ENCODE results near the gene THAP9. TPM values are rescaled to one million over a fixed set of nuclear protein-coding genes. Genes with fewer than 3 reads are reported as not detected.
"Not testable (repeated sequence)": the region's sequence is repeated elsewhere in the genome, so short reads cannot be mapped to it uniquely, and the experiment has no call there.

Gene THAP9
- total RNA-seq, 2 experiments from 2014 or later: 10.5 to 16.4 TPM

GRCh38 chr4:82861529-82861928, 39.0 kb upstream of the THAP9 start:
- H3K9me3 ChIP-seq (ENCODE audit: low read length): no peaks in the 10 kb centered on the region
- ChIA-PET CTCF (ENCODE audit: unreplicated experiment) (no interaction called here), POLR2A (interaction anchor here (0.7 to 1.1 kb wide), 5 partner anchors 11 to 480 kb away, joined by 3 to 6 read pairs (median 3); no protein-coding TSS in a partner anchor)
- no peaks in the 10 kb centered on the region for H3K79me2 ChIP-seq (ENCODE audit: insufficient read depth, low read depth, low read length)
- peaks cover 80% of the 10 kb centered on the region for H3K36me3 ChIP-seq (ENCODE audit: insufficient read depth, low read length)
- H4K20me1 ChIP-seq (ENCODE audit: insufficient read depth, low read length): no peaks in the 10 kb centered on the region
- no peak for TF ChIP-seq EZH2phosphoT487 (IDR thresholded peaks at IDR 0.05; ENCODE audit: borderline replicate concordance, low read depth, low read length)
- TF ChIP-seq CTCF (conservative IDR thresholded peaks at IDR 0.05; ENCODE audit: low read length): no peak
- DNase-seq (ENCODE audit: low spot score): no peak
- H3K9me2 ChIP-seq (ENCODE audit: insufficient read depth, low read length): no peaks in the 10 kb centered on the region
- H3K4me2 ChIP-seq (ENCODE audit: low read length): no peak overlapping the region
- BruUV-seq (replicated peaks): no TSS peak
- no peaks in the 10 kb centered on the region for H3K4me1 ChIP-seq (ENCODE audit: insufficient read depth, low read length, poor library complexity, severe bottlenecking)
- intact Hi-C loops (cut with micrococcal nuclease; ENCODE audit: unreplicated experiment): no loop called here
- no peak overlapping the region for H2AFZ ChIP-seq (ENCODE audit: low read length)
- no peak overlapping the region for H3K27ac ChIP-seq (ENCODE audit: low read depth, low read length, poor library complexity, severe bottlenecking)
- H3K4me3 ChIP-seq (ENCODE audit: low read depth, low read length, poor library complexity, severe bottlenecking): no peak overlapping the region

GRCh38 chr4:82864336-82864979, 36.1 kb upstream of the THAP9 start:
- no peak overlapping the region for H3K4me3 ChIP-seq (ENCODE audit: low read depth, low read length, poor library complexity, severe bottlenecking)
- DNase-seq (ENCODE audit: low spot score): no peak
- POLR2A ChIA-PET: interaction anchor here (0.6 to 0.7 kb wide), 2 partner anchors 45 to 574 kb away, joined by 3 read pairs; no protein-coding TSS in a partner anchor
- no peak overlapping the region for H3K27ac ChIP-seq (ENCODE audit: low read depth, low read length, poor library complexity, severe bottlenecking)
- peaks cover 90% of the 10 kb centered on the region for H3K36me3 ChIP-seq (ENCODE audit: insufficient read depth, low read length)
- H3K9me3 ChIP-seq (ENCODE audit: low read length): no peaks in the 10 kb centered on the region
- intact Hi-C loops (cut with micrococcal nuclease; ENCODE audit: unreplicated experiment): no loop called here
- no peaks in the 10 kb centered on the region for H3K79me2 ChIP-seq (ENCODE audit: insufficient read depth, low read depth, low read length)
- H3K9me2 ChIP-seq (ENCODE audit: insufficient read depth, low read length): no peaks in the 10 kb centered on the region
- CTCF ChIA-PET (ENCODE audit: unreplicated experiment): no interaction called here
- H3K4me1 ChIP-seq (ENCODE audit: insufficient read depth, low read length, poor library complexity, severe bottlenecking): no peaks in the 10 kb centered on the region
- no peaks in the 10 kb centered on the region for H4K20me1 ChIP-seq (ENCODE audit: insufficient read depth, low read length)
- H3K4me2 ChIP-seq (ENCODE audit: low read length): no peak overlapping the region
- H2AFZ ChIP-seq (ENCODE audit: low read length): no peak overlapping the region
- no TSS peak for BruUV-seq (replicated peaks)
- no peak for TF ChIP-seq EZH2phosphoT487 (IDR thresholded peaks at IDR 0.05; ENCODE audit: borderline replicate concordance, low read depth, low read length)
- TF ChIP-seq CTCF (conservative IDR thresholded peaks at IDR 0.05; ENCODE audit: low read length): no peak

GRCh38 chr4:82865592-82865991, 34.9 kb upstream of the THAP9 start:
- Histone ChIP-seq H3K4me1 (ENCODE audit: insufficient read depth, low read length, poor library complexity, severe bottlenecking) (no peaks in the 10 kb centered on the region), H4K20me1 (ENCODE audit: insufficient read depth, low read length) (no peaks in the 10 kb centered on the region), H2AFZ (ENCODE audit: low read length) (no peak overlapping the region), H3K36me3 (ENCODE audit: insufficient read depth, low read length) (peaks cover 90% of the 10 kb centered on the region), H3K9me3 (ENCODE audit: low read length) (no peaks in the 10 kb centered on the region), H3K27ac (ENCODE audit: low read depth, low read length, poor library complexity, severe bottlenecking) (no peak overlapping the region), H3K79me2 (ENCODE audit: insufficient read depth, low read depth, low read length) (no peaks in the 10 kb centered on the region), H3K4me3 (ENCODE audit: low read depth, low read length, poor library complexity, severe bottlenecking) (no peak overlapping the region), H3K9me2 (ENCODE audit: insufficient read depth, low read length) (no peaks in the 10 kb centered on the region), H3K4me2 (ENCODE audit: low read length) (no peak overlapping the region)
- no peak for DNase-seq (ENCODE audit: low spot score)
- TF ChIP-seq CTCF (conservative IDR thresholded peaks at IDR 0.05; ENCODE audit: low read length) (no peak), EZH2phosphoT487 (IDR thresholded peaks at IDR 0.05; ENCODE audit: borderline replicate concordance, low read depth, low read length) (no peak)
- BruUV-seq (replicated peaks): no TSS peak
- intact Hi-C loops (cut with micrococcal nuclease; ENCODE audit: unreplicated experiment): no loop called here
- ChIA-PET POLR2A (interaction anchor here (0.6 to 0.7 kb wide), 3 partner anchors 16 to 67 kb away, joined by 3 to 4 read pairs (median 3); no protein-coding TSS in a partner anchor), CTCF (ENCODE audit: unreplicated experiment) (no interaction called here)

GRCh38 chr4:82866033-82866432, 34.5 kb upstream of the THAP9 start:
- H3K79me2 ChIP-seq (ENCODE audit: insufficient read depth, low read depth, low read length); H3K4me3 ChIP-seq (ENCODE audit: low read depth, low read length, poor library complexity, severe bottlenecking); DNase-seq (ENCODE audit: low spot score); H4K20me1 ChIP-seq (ENCODE audit: insufficient read depth, low read length); H2AFZ ChIP-seq (ENCODE audit: low read length); BruUV-seq (replicated peaks); intact Hi-C loops (cut with micrococcal nuclease; ENCODE audit: unreplicated experiment); H3K4me1 ChIP-seq (ENCODE audit: insufficient read depth, low read length, poor library complexity, severe bottlenecking); CTCF ChIA-PET (ENCODE audit: unreplicated experiment); H3K4me2 ChIP-seq (ENCODE audit: low read length); H3K27ac ChIP-seq (ENCODE audit: low read depth, low read length, poor library complexity, severe bottlenecking); H3K9me3 ChIP-seq (ENCODE audit: low read length); H3K9me2 ChIP-seq (ENCODE audit: insufficient read depth, low read length): not testable (repeated sequence)
- peaks cover 90% of the 10 kb centered on the region for H3K36me3 ChIP-seq (ENCODE audit: insufficient read depth, low read length)
- POLR2A ChIA-PET: interaction anchor here (0.6 to 0.7 kb wide), 3 partner anchors 16 to 67 kb away, joined by 3 to 4 read pairs (median 3); no protein-coding TSS in a partner anchor
